Heart left ventricle (tissue), 13 donors: Measurements from ENCODE around the gene DCT.

Experiments
- CTCF ChIP-seq, 12 donors: fragments of 200-600 bp; sonication (generic) in 4 of 12; IDR thresholded peaks; one replicate each; pipeline versions ENCODE4 v1.5.0 to v1.8.0; 2018 to 2022; ENCODE audit warnings: antibody characterized with exemption in 12 of 12, mild to moderate bottlenecking in 5 of 12
- POLR2A ChIP-seq, 2 donors: fragments of 450-650 bp; IDR thresholded peaks; one replicate each; pipeline ENCODE4 v1.6.1; 2017; ENCODE audit warnings: antibody characterized with exemption in 2 of 2, mild to moderate bottlenecking in 2 of 2, moderate library complexity in 2 of 2
- donor health status: ischemic (EF 13 %, LVEDD 7.1; RV severe dilation, severe dysfunction).
- donor health status: DM: no; HTN: yes; CAD: no.
- donor health status: DM: no; HTN: no; CAD: no.
- donor health status: ischemic (EF 25% LVEDD 6.9; RV normal size, moderate dysfunction).
- donor health status: ischemic (EF 25% LVEDD 5.7; RV mildly dilated, moderate dysfunction).
- donor health status: ischemic (EF 35%, LVEDD 5.7; RV mildly dilated, moderate dysfunction).
- donor health status: nonischemic (EF 11% LVEDD 7.7; RV severe dilation, severe dysfunction).
- donor health status: DM: yes; HTN: yes; CAD: no.
- donor health status: PGD.
- donor health status: ischemic (EF 29% LVEDD 5.4; RV normal size, mild dysfunction).
- donor health status: nonischemic (EF 23%, LVEDD 6.1; RV moderate dilation, normal function).

GRCh38 chr13:94444826-94445225, 34.7 kb downstream of the DCT start:
- TF ChIP-seq CTCF (IDR thresholded peaks at IDR 0.05) = no peak
- TF ChIP-seq POLR2A (IDR thresholded peaks at IDR 0.05) = no peak
